Mucosa of rectum (tissue), 2 donors: ENCODE data around the gene BNIP5.
"Not testable (repeated sequence)": the region's sequence is repeated elsewhere in the genome, so short reads cannot be mapped to it uniquely, and the experiment has no call there.

Source experiments
- H3K27ac ChIP-seq, 2 donors: one replicate each; pipeline ENCODE4 v1.7.0; 2013; ENCODE audit warnings: inconsistent platforms in 2 of 2, low read depth in 2 of 2, low read length in 2 of 2
- H3K27me3 ChIP-seq, 2 donors: one replicate each; pipeline ENCODE4 v1.7.0; 2013; ENCODE audit warnings: low read length in 2 of 2; ENCODE audit not compliant: control insufficient read depth in 2 of 2, insufficient read depth in 2 of 2
- H3K36me3 ChIP-seq, 2 donors: one replicate each; pipeline ENCODE4 v1.7.0; 2013; ENCODE audit warnings: low read length in 2 of 2; ENCODE audit not compliant: control insufficient read depth in 2 of 2, insufficient read depth in 2 of 2
- H3K4me1 ChIP-seq, 2 donors: one replicate each; pipeline ENCODE4 v1.7.0; 2013; ENCODE audit warnings: low read length in 2 of 2, mild to moderate bottlenecking in 1 of 2; ENCODE audit not compliant: control insufficient read depth in 2 of 2, insufficient read depth in 2 of 2
- H3K4me3 ChIP-seq, 2 donors: one replicate each; pipeline ENCODE4 v1.7.0; 2013; ENCODE audit warnings: low read length in 2 of 2
- H3K9ac ChIP-seq, 2 donors: one replicate each; pipeline ENCODE4 v1.7.0; 2013; ENCODE audit warnings: low read length in 2 of 2, low read depth in 1 of 2, mild to moderate bottlenecking in 1 of 2
- H3K9me3 ChIP-seq, 2 donors: one replicate each; pipeline ENCODE4 v1.7.0; 2013; ENCODE audit warnings: low read length in 2 of 2; ENCODE audit not compliant: control insufficient read depth in 2 of 2
- donor health status: healthy.
- donor health status: Normal muscosa, but diverticular disease.

The BNIP5 gene

GRCh38 chr6:36343109-36343680 is 6.5 kb upstream of the BNIP5 start:
- Histone ChIP-seq H3K9me3 (no peaks in the 10 kb centered on the region), H3K27ac (no peak overlapping the region), H3K4me3 (no peak overlapping the region), H3K4me1 (peaks cover 18 to 27% of the 10 kb centered on the region in 2 donors), H3K9ac (no peak overlapping the region), H3K36me3 (no peaks in the 10 kb centered on the region), H3K27me3 (no peaks in the 10 kb centered on the region)

GRCh38 chr6:36340618-36341454 is 4.1 kb upstream of the BNIP5 start:
- H3K9ac ChIP-seq = peak overlapping the region; percentile 86 to 92
- H3K36me3 ChIP-seq = no peaks in the 10 kb centered on the region
- no peaks in the 10 kb centered on the region for H3K27me3 ChIP-seq
- peaks cover 30 to 41% of the 10 kb centered on the region in 2 donors for H3K4me1 ChIP-seq
- peak overlapping the region; percentile 96 for H3K27ac ChIP-seq
- H3K9me3 ChIP-seq = no peaks in the 10 kb centered on the region
- H3K4me3 ChIP-seq = peak overlapping the region; percentile 66 to 75

GRCh38 chr6:36340306-36340617 is 3.6 kb upstream of the BNIP5 start:
- H3K4me1 ChIP-seq = peaks cover 35 to 47% of the 10 kb centered on the region in 2 donors
- peak overlapping the region in 1 of 2 donors; percentile 92 for H3K9ac ChIP-seq
- H3K4me3 ChIP-seq = peak overlapping the region in 1 of 2 donors; percentile 75
- H3K27me3 ChIP-seq = no peaks in the 10 kb centered on the region
- peak overlapping the region; percentile 96 for H3K27ac ChIP-seq
- no peaks in the 10 kb centered on the region for H3K9me3 ChIP-seq
- H3K36me3 ChIP-seq = no peaks in the 10 kb centered on the region

GRCh38 chr6:36339146-36339545 is 2.5 kb upstream of the BNIP5 start:
- H3K27me3 ChIP-seq = no peaks in the 10 kb centered on the region
- H3K36me3 ChIP-seq = no peaks in the 10 kb centered on the region
- H3K4me3 ChIP-seq = peak overlapping the region; percentile 5 to 49
- no peaks in the 10 kb centered on the region for H3K9me3 ChIP-seq
- peak overlapping the region in 1 of 2 donors; percentile 6 for H3K9ac ChIP-seq
- peak overlapping the region; percentile 65 to 74 for H3K27ac ChIP-seq
- H3K4me1 ChIP-seq = peaks cover 46 to 58% of the 10 kb centered on the region in 2 donors

- not testable (repeated sequence) for H3K36me3 ChIP-seq
- H3K27ac ChIP-seq = peak overlapping the region; percentile 65 to 74
Observed at GRCh38 chr6:36338223-36338622, 1.5 kb upstream of the BNIP5 start.

GRCh38 chr6:36337814-36338213 is 1.1 kb upstream of the BNIP5 start:
- H3K36me3 ChIP-seq = no peaks in the 10 kb centered on the region
- H3K9ac ChIP-seq = no peak overlapping the region
- H3K4me3 ChIP-seq = no peak overlapping the region
- no peaks in the 10 kb centered on the region for H3K9me3 ChIP-seq
- H3K4me1 ChIP-seq = peaks cover 54 to 65% of the 10 kb centered on the region in 2 donors
- no peaks in the 10 kb centered on the region for H3K27me3 ChIP-seq
- H3K27ac ChIP-seq = peak overlapping the region; percentile 65 to 74

More at GRCh38 chr6:36338223-36338622, 1.5 kb upstream of the BNIP5 start:
- H3K27me3 ChIP-seq, H3K9me3 ChIP-seq, H3K9ac ChIP-seq, H3K4me3 ChIP-seq: not testable (repeated sequence)
- peaks cover 54 to 65% of the 10 kb centered on the region in 2 donors for H3K4me1 ChIP-seq

- Histone ChIP-seq H3K27ac (peak overlapping the region; percentile 91 to 93), H3K9ac (peak overlapping the region; percentile 48 to 66), H3K27me3 (no peaks in the 10 kb centered on the region), H3K36me3 (no peaks in the 10 kb centered on the region), H3K9me3 (no peaks in the 10 kb centered on the region), H3K4me3 (peak overlapping the region; percentile 64 to 77), H3K4me1 (peaks cover 54 to 65% of the 10 kb centered on the region in 2 donors)
Observed at GRCh38 chr6:36336208-36336710, 429 bp downstream of the BNIP5 start.

GRCh38 chr6:36335465-36336207 is 1.1 kb downstream of the BNIP5 start:
- Histone ChIP-seq H3K36me3 (no peaks in the 10 kb centered on the region), H3K9me3 (no peaks in the 10 kb centered on the region), H3K27ac (peak overlapping the region; percentile 91 to 93), H3K9ac (peak overlapping the region; percentile 54 to 66), H3K27me3 (no peaks in the 10 kb centered on the region), H3K4me1 (peaks cover 51 to 62% of the 10 kb centered on the region in 2 donors), H3K4me3 (peak overlapping the region; percentile 64 to 77)

- H3K9ac ChIP-seq = peak overlapping the region; percentile 54 to 66
- H3K4me1 ChIP-seq = peaks cover 46 to 55% of the 10 kb centered on the region in 2 donors
- H3K9me3 ChIP-seq = no peaks in the 10 kb centered on the region
- peaks cover 0 to 2% of the 10 kb centered on the region in 2 donors for H3K36me3 ChIP-seq
- peak overlapping the region; percentile 64 to 77 for H3K4me3 ChIP-seq
- no peaks in the 10 kb centered on the region for H3K27me3 ChIP-seq
- peak overlapping the region; percentile 91 to 93 for H3K27ac ChIP-seq
Observed at GRCh38 chr6:36334832-36335459, 1.7 kb downstream of the BNIP5 start.
